Activated gamma-delta T cell (primary cell): ENCODE results near the gene UNC79.

Experiments
- DNase-seq: peaks from one replicate; lab custom pipeline; 2025; lab: John Stamatoyannopoulos, UW

The UNC79 gene

DNA sequence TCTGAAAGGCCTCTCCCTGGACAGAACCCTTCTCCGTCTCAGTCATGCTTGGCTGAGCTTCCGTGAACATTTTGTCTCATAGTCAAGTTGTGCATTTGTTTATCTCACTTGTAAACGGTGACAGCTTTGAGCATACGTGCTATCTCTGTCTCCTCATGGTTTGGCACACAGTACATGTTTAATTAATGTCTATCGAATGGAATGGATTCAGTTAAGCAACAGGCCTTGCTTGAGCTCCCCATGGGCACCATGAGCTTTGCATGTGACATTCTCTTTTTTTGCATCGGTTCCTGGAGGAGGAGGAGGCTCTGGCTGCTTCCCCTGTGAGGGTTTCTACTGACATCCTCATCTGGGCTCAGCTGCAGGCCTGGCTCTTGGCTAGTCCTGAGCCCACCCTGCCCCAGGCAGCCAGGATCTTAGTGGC, 277.6 kb downstream of the UNC79 start:
- DNase-seq: no peak

DNA sequence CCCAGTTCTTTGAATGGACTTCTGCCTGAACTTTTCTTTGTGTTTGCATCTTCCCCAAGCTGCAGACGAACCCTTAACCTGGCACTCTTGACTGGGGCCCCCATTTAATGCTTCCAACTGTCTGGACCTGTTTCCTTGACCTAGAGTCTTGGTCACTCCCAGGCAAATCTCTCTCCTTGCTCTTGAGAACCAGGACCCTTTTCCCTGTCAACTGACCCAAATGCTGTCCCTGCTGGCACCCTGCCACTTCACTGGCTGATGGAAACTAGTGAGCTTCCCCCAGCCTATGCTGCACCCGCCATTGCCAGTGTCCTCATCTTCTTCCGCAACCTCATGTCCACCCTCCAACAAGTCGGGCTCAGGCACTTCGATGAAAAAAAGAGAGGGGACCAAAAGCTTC, 278.1 kb downstream of the UNC79 start:
- DNase-seq: no peak

DNA sequence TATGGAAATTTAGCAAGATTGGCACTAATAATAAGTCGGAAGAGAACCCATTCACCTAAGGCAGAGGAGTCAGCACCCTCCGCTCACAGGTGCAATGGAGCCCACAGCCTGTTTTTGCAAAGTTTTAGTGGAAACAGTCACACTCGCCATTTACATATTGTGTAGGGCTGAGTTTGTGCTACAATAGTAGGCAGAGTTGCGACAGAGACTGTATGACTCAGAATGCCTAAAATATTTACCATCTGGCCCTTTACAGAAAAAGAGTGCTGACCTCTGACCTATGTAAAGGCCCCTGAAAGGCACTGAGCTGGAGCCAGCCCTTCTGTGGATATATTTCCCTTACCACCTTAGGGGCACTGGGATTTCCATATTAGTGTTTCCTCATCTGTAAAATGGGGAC, 278.5 kb downstream of the UNC79 start:
- no peak for DNase-seq

DNA sequence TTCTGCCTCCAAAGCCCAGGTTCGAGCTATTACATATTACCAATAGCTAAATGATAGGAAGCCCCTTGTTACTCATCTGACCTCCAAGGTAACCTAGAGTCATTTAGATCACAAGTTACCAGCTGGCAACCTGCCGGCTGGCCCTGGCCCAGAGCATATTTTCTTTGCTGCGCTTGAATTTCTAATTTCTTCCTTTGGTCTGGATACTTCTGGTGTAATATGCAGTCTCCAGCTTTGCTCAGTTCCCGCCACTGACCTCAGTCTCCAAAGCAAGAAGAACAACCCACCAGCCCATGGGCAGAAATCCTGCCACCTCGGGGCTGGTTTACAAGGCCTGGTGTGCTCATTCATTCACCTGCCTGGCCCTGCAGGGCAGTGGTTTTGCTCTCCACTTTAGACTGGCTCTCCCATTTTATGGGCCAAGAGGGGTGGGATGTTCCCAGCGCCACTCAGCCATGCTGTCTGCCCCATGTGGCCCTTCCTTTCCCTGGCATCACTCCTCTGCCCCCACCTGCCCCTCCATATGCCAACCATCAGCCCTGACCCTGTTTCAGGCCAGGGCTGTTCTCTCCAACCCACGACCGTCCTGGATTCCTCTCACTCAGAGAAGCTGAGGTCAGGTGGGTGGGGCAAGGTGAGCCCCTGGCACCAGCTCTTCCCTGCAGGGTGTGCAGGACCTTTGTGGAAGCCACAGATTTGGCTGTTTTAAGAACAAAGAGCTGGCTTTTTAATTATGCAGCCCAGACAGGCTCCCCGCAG, 281.5 kb downstream of the UNC79 start:
- DNase-seq: no peak

DNA sequence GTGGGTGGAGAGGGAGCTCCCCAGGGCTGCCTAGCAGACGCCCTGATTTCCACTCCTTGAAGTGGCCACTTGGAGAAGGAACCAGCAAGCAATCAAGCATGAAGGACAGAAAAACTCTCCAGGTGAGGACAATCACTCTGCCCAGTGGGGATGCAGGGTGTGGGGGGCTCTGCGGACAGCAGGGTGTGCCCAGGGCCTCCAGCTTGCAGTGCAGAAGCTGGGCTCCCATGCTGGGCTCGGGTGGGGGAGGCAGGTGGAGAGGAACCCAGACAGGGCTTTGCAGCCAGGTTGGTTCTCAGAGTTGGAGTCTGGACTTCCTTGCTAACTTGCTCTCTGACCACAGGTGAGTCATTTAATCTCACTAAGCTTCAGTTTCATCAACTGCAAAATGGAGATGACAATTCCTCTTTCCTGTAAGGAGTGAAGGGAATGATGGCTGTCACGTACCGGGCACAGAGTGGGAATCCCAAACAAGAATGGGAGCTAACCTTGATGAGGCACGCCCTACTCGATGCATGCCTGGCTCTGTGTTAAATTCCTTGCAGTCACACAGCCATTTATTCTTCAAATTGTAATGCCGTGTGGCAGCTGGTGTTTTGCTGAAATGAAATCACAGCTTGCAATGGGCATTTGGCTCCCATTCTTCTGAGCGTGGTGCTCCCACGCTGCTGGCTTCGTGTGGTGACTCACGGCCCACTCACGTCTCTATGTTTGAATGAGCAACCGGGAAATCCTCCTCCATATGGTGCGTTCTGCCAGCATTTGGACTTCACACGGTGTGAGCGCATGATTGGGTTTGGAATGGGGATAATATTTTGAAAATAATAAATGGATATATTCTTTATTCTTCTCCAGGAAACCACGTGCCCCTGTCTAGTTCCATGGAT, 282.3 kb downstream of the UNC79 start:
- no peak for DNase-seq

DNA sequence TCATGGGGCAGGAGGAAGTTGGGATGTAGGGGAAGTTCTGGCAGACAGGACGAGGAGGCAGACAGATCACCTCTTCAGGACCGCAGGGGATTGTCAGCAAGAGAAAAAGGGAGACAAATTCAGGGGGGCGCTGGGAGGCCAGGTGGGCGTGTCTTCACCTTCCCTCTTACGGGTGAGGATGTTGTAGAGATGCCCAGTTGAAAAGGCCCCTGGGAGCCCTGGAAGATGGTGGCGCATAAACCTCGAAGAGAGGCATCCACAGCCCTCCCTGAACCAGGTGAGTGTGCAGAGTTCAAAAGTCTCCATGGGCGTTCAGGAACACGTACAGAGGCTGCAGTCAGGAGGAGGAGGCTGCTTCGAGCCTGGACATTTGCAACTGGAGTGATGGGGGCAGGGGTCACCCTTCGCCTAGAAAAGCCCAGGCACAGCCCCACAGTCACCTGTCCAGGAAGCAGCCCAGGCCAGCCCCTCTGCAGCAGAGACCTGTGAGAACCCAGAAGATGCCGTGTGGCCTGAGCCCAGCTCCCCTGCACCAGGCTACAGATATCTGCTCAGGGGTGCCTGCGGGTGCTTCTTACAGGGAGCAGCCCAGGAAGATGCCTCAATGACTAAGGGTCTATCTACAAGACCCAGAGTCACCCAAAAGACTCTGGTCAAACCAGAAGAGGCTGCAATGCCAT, 283.1 kb downstream of the UNC79 start:
- no peak for DNase-seq

DNA sequence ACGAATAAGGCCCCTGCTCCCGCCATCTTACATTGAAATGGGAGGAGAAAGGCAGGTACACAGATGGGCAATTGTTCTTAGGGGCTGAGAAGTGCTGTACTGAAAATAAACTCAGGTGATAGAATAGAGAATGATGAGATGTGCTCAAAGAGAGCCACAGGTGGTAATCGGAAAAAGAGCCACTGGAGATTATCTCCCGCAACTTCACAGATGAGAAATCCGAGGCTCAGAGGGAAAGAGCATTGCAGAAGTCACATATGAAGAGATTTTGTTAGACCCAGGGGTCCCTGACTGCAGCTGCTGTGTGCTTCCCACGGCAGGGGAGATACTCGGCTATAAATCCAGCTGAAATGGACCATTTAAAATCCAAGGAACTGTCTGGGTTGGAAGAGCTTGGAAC, 283.9 kb downstream of the UNC79 start:
- DNase-seq: no peak

DNA sequence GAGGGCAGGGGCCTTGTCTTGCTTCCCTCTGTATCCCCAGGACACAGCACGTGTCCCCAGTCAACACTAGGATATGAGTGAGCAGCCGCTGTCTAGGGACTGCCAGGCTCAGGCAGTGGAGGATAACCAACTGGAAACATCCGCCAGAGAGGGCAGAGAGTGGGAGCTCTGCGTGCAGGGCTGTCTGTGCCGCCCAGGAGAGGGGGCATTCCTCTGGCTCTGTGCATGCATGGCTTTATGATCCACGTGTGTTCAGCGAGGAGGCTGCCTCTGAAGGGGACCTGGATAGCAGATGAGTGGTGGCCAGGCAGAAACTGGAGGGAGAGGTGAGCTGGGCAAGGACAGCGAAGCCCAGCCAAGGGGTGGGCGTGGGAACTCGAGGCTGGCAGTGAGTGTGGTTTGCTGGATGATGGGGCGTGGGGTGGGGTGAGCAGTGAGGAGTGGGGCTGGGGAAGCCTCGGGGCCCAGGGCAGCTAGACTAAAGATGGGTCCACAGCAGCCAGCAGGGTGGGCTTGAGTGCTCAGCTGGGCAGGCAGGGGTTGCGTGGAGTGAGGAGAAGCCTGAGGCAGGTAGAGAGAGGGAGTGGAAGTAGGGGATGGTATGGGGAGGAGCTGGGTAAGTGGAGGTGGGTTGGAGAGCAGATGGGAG, 284.7 kb downstream of the UNC79 start:
- no peak for DNase-seq

DNA sequence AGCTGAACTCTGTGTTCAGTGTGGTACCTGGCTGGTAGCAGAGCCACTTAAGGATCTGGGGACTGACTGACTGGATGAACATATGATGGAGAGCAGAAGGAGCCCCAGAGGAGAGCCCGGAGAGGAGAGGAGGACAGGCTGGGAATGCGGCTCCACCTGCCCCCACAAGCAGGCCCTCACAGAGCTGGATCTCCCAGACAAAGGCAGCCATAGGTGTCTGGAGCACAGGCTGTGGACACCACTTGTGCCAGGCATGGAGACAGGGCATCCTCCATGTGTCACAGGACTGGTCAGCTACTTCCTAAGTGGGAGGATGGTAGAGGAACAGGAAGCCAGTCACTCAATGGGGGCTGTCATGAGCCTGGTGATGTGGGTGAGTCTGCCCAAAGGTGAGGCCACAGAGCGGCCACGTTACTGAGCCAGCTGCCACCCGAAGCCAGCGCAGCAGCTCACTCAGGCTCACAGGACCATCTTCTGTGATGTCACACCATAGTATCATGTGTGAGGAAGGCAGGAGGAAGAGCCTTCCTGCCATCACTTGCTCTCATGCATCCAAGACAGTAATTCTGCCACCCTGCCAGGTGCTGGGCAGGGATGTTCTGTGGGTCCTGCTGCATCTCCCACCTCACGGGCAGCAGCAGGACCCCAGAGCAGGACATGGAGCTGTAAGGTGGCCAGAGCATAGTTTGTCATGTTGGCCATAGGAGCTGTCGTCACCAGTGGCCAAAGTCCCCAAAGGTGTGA, 285.4 kb downstream of the UNC79 start:
- DNase-seq: no peak

DNA sequence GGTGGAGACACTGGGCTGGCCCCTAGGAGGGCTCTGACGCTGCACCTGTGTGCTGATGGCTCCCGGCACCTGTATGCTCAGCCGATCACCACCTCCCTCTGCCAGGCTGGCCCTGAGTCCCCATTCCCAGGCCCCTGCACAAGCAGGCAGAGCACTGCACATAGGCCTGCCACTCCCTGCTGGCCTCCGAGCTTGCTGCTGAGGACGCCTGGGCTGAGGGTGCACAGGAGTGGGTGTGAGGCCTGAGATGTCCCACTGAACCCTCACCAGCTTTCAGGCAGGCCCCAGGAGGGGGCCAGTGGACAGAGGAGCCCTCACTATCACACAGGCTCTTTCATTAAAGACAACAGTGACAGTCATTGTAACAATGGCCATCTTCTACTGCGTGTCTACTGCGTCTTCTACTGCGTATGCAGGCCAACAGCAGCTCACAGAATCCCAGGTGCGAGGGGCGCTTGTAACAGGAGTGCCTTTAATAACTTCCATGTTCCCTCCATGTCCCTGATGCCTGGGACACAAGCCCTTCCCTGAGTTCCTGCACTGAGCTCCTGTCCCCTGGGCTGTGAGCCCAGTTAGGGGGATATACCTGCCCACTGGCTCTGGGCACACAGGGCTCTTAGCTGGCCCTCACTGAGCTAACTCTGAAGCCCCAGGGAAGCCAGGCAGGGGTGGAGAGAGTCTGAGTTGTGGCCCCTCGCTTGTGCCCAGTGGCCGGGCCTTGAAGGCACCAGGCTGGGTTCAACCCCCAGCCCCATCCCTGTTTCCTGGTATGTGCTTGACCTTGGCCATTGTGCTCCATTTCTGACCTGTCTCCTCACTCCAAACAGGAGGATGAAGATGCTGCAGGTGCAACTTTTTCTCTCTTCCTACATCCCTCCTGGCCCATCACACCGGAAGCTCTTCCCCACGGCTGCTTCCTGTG, 286.3 kb downstream of the UNC79 start:
- no peak for DNase-seq

DNA sequence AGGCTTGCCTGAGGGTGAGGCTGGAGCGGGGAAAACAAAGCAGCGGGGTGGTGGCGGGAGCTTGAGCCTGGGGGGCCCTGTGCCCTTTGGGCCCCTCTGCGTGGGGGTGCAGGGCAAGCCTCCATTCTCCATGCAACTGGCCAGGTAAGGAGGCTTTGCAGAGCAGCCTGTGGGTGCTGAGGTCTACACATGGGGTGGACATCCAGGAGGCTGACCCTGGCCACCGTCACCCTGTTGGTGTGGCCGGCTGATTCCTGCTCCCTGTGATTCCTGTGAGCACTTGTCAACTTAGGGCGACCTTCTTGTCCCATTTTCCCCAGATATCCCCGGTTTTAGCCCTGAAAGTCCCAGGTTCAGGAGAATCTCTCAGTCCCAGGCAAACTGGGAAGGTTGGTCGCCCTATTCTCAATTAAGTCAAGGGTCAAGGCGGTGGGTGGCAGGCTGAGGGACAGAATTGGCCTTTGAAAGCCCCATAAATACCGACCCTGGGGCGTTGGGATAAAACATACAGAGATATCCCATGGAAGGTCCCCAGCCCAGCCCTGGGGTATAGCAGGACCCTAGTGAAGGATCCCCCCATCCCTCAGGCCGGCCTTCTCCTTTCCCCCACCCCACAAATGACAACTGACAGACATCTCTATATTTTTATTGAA, 287.1 kb downstream of the UNC79 start:
- no peak for DNase-seq

DNA sequence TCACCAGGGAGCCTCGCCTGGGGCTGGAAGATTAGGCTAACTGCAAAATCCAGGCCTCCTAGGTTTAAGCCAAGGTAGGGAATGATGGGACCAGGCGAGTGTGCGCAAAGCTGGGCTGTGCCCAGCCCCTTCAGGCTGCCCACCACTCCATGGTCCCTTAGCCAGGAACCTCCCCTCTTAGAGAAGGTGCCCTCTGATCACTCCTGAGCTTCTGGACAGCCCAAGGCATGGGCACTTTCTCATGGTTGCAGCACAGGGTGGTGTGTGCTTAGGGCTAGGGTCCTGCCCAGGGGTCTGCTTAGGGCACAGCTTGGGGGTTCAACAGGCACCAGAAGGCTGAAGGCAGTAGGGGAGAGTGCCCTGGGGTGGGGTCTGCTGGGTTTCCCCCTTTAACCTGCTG, 288.5 kb downstream of the UNC79 start:
- no peak for DNase-seq

DNA sequence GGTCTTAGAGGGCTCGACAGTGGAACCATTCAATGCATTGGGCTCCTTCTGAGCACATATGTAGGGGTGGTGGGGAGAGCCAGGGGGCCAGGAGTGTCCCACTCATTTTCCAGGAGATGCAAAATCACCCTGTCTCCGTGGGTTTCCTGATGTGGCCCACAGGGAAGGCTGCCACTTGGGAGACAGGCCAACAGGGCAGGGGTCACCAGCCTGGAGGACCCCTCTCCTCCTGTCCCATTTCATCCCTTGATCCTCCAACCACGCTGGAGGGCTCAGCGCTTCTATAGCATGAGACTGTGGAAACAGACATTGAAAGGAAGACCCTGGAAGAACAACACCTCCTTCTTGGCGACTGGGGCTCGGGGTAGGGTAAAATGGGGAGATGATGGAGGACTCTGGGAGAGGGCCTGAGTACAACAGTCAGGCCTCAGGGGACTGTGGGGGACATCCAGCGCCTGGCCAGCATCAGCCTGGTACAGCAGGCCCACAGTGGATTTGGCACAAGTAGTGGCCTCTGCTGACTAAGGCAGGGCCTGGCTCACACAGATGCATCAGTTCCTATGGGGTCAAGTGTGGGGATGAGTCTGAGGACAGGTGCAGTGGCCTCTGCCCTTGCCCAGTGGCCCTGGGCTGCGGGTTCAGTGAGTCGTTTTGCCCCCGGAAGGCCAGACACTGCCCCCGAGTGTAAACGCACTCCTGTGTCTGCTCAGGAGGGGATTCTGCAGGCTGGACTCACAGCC, 289.5 kb downstream of the UNC79 start:
- DNase-seq: no peak

DNA sequence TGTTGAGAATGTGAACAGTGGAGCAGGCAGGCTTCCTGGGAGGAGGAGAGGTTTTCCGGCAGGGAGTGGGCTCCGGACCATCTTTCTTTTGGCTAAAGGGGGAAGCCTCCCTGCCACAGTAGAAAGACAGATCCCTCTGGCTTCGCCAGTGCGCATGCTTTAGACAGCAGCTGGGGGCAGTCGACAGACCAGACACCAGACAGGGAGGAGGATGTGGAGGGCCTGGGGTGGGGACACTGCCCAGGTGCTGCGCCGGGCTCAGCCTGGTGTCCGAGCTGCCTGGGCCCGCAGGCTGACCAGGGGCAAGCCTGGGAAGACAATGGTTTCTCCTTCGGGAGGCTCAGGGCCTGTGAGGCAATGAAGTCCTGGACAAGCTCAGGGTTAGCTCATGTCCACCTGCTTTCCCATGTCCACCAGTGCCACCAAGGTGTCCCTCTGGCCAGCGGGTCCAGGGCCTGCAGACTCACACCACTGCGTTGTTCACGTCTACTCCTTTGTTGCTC, 290.3 kb downstream of the UNC79 start:
- DNase-seq: no peak

DNA sequence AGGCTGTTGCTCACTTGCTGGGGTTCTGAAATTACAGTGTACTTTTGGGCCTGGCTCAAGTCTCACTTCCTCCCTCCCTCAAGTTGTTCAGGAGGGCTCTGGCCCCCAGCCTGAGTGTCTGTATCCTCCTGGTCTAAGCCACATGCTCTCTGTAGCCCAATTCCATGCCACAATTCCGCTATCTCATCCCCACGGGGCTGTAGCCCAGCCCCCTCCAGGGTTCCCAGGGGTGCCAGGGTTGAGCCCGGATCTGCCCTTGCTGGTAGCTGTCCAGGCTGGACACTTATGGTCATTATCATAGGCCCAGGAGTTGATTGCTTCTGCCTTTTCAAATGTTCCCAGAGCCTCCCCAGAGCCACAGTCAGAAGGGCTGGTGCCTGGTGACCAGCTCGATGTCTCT, 292.3 kb downstream of the UNC79 start:
- no peak for DNase-seq

DNA sequence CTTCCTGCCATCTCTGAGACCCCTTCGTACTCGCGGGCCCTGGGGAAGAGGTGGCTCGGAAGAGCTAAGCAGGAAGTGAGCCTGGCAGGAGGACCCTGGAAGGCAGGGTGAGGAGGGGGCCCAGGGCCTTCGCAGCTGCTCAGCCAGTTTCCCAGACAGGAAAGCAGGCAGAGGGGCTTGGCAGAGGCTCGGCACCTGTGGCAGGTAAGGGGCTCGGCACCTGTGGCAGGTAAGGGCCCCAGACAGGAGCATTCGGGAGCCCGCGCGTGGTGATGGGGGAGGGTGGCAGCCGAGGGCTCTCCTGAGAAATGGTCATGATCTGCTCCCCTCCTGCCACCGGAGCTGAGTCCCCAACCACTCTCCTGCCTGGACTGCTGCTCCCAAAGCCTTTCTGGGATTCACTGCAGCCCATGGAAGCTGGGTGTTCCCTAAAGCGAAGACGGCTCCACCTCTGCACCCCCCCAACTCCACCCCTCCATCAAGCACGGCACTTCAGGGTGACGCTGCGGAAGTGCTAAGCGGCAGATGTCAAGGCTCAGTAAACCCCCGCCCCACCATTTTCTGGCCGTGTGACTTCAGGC, 294.4 kb downstream of the UNC79 start:
- DNase-seq: no peak

DNA sequence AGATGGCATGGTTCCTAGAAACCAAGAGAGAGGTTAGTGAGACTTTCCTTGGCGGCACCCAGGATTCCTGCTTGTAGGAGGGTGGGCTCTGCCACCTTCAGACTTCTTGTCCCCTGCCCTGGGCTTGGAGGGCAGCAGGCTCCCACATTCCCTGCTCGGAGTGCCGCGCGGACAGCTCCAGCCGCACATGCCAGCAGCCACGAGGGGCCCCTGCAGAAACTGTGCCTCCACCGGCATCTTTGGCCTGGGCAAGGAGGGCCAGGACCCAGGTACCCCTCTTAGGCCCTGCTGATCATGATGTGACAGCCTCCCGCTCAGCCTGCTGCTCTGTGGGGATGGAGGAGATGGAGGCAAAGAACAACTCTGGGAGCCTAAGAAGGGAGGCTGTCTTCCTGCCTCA, 295.3 kb downstream of the UNC79 start:
- DNase-seq: no peak

DNA sequence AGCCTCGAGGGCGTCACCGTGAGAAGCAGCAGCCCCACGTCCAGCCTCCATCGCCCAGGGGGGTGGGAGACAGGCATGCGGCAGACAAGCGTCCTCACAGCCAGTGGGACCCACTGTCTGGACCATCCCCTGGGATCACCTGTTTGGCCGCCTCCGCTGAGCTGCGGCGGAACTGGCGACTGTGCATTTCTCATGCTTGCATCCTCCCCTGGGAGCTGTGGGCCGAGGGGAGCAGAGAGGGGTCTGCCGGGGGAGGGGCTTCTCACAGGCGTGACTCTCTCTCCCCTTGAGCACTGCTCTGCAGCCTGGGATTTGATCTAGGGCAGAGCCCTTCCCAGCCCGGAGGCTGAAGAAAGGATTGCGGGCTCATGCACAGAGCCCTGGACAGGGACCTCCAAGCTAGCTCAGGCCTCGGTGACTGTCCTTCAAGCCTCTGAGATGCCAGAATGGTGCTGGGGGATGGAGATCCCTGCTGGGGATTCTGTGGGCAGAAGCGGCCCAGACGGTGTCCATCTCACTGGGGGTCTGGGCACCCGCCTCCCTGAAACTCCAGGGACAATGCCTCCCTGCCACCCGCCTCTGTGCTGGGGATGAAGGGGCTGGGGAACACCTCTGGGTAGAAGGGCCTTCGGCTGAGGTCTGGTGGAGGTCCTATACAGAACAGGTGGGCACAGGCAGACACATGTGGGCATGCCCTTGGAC, 296.5 kb downstream of the UNC79 start:
- no peak for DNase-seq
